ENCODE results near the gene SMOC2. TPM values are rescaled to one million over a fixed set of nuclear protein-coding genes. Genes with fewer than 3 reads are reported as not detected.

SMOC2 gene
- polyA plus RNA-seq, 2 of the 4 experiments (the other 2 are of a cell fraction): not detected

DNA sequence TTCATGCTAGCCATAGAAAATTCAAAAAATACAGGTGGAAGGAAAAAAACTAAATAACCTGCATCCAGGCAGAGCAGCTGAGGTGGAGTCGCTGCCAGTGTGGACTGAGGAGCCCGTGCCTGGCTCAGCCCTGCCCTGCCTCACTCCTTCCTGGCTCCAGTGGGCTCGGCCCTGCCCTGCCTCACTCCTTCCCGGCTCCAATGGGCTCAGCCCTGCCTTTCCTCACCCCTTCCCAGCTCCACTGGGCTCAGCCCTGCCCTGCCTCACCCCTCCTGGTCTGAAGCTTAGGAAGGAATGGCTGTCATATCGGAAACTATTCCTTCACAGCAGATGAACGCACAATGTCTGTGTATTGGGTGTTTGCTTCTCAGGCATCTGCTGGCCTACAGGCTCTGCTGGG, 142.1 kb downstream of the SMOC2 start:
- H3K27ac ChIP-seq: no peak overlapping the region
- ATAC-seq: no peak
- no peak overlapping the region for H3K4me3 ChIP-seq
- DNase-seq (ENCODE audit: low read depth in 1 of 2, low spot score in 1 of 2): no peak
- CTCF ChIA-PET: no interaction called here
- no peak for TF ChIP-seq GATA3 (IDR thresholded peaks at IDR 0.05; ENCODE audit: borderline replicate concordance)
- TF ChIP-seq TP53 (CRISPR knock-in tag; IDR thresholded peaks at IDR 0.05): no peak
- no peak for TF ChIP-seq RAD21 (conservative IDR thresholded peaks at IDR 0.05 in 1 of 2, IDR thresholded peaks at IDR 0.05 in 1 of 2)
- TF ChIP-seq CEBPB (IDR thresholded peaks at IDR 0.05): no peak
- TF ChIP-seq ZC3H11A (IDR thresholded peaks at IDR 0.05): no peak
- TF ChIP-seq FOXS1 (CRISPR knock-in tag; IDR thresholded peaks at IDR 0.05): no peak
- TF ChIP-seq FOSB (CRISPR knock-in tag; IDR thresholded peaks at IDR 0.05): no peak
- TF ChIP-seq, protein P1, sequence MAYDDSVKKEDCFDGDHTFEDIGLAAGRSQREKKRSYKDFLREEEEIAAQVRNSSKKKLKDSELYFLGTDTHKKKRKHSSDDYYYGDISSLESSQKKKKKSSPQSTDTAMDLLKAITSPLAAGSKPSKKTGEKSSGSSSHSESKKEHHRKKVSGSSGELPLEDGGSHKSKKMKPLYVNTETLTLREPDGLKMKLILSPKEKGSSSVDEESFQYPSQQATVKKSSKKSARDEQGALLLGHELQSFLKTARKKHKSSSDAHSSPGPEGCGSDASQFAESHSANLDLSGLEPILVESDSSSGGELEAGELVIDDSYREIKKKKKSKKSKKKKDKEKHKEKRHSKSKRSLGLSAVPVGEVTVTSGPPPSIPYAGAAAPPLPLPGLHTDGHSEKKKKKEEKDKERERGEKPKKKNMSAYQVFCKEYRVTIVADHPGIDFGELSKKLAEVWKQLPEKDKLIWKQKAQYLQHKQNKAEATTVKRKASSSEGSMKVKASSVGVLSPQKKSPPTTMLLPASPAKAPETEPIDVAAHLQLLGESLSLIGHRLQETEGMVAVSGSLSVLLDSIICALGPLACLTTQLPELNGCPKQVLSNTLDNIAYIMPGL (CRISPR knock-in tag; IDR thresholded peaks at IDR 0.05; ENCODE audit: borderline replicate concordance): no peak
- TF ChIP-seq CHD2 (IDR thresholded peaks at IDR 0.05; ENCODE audit: low read length, partially characterized antibody): no peak
- TF ChIP-seq RFX5 (IDR thresholded peaks at IDR 0.05): no peak
- no peak for TF ChIP-seq HOXA7 (CRISPR knock-in tag; IDR thresholded peaks at IDR 0.05)
- TF ChIP-seq MAFK (IDR thresholded peaks at IDR 0.05; ENCODE audit: partially characterized antibody): no peak
- TF ChIP-seq, protein P2, sequence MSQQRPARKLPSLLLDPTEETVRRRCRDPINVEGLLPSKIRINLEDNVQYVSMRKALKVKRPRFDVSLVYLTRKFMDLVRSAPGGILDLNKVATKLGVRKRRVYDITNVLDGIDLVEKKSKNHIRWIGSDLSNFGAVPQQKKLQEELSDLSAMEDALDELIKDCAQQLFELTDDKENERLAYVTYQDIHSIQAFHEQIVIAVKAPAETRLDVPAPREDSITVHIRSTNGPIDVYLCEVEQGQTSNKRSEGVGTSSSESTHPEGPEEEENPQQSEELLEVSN (IDR thresholded peaks at IDR 0.05; ENCODE audit: borderline replicate concordance, low read depth): no peak
- no peak for TF ChIP-seq HEYL (CRISPR knock-in tag; IDR thresholded peaks at IDR 0.05)
- no peak for TF ChIP-seq JUNB (IDR thresholded peaks at IDR 0.05)
- TF ChIP-seq HOXB13 (CRISPR knock-in tag; IDR thresholded peaks at IDR 0.05; ENCODE audit: low read depth): no peak
- TF ChIP-seq ZNF302 (CRISPR knock-in tag; IDR thresholded peaks at IDR 0.05): no peak
- no peak for TF ChIP-seq FOSL2 (IDR thresholded peaks at IDR 0.05)
- TF ChIP-seq FOSL2 (CRISPR knock-in tag; IDR thresholded peaks at IDR 0.05): no peak
- TF ChIP-seq, protein P3, sequence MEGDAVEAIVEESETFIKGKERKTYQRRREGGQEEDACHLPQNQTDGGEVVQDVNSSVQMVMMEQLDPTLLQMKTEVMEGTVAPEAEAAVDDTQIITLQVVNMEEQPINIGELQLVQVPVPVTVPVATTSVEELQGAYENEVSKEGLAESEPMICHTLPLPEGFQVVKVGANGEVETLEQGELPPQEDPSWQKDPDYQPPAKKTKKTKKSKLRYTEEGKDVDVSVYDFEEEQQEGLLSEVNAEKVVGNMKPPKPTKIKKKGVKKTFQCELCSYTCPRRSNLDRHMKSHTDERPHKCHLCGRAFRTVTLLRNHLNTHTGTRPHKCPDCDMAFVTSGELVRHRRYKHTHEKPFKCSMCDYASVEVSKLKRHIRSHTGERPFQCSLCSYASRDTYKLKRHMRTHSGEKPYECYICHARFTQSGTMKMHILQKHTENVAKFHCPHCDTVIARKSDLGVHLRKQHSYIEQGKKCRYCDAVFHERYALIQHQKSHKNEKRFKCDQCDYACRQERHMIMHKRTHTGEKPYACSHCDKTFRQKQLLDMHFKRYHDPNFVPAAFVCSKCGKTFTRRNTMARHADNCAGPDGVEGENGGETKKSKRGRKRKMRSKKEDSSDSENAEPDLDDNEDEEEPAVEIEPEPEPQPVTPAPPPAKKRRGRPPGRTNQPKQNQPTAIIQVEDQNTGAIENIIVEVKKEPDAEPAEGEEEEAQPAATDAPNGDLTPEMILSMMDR (IDR thresholded peaks at IDR 0.05): no peak
- TF ChIP-seq ESRRA (IDR thresholded peaks at IDR 0.05; ENCODE audit: borderline replicate concordance, low read length): no peak
- POLR2A ChIA-PET: no interaction called here
- H3K4me2 ChIP-seq: no peak overlapping the region
- 35% methylated on average over 6 of the region's 6 CpGs for WGBS (ENCODE audit: missing lambda C conversion rate)
- no peak for FAIRE-seq
- H3K4me1 ChIP-seq: no peaks in the 10 kb centered on the region
- H3K9me3 ChIP-seq: no peaks in the 10 kb centered on the region

DNA sequence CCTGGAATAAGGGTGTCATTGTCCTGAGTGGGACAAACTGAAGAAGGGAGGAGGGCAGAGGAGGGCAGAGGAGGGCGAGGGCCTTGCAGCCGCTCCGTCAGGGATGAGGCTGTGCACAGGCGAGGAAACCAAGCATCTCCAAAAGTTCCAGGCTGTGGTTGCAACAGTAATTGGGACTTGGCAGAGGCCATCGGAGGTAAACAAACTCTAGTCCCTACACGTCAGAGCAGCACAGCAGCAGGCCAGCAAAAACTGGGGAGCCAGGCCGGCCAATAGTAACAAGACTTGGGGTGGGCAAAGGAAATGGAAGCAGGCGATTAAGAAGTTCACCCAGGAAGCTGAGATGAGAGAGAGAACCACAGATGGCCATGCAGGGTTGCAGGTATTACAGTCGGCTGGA, 142.8 kb downstream of the SMOC2 start:
- DNase-seq (ENCODE audit: low read depth in 1 of 2, low spot score in 1 of 2) (no peak), FAIRE-seq (no peak), ATAC-seq (no peak)
- Histone ChIP-seq H3K4me1 (no peaks in the 10 kb centered on the region), H3K4me2 (no peak overlapping the region), H3K4me3 (no peak overlapping the region), H3K9me3 (no peaks in the 10 kb centered on the region), H3K27ac (no peak overlapping the region)
- no peak for TF ChIP-seq ZFP36 (IDR thresholded peaks at IDR 0.05; ENCODE audit: borderline replicate concordance, partially characterized antibody)
- no peak for TF ChIP-seq NFE2L2 (conservative IDR thresholded peaks at IDR 0.05; ENCODE audit: low read length)
- no peak for TF ChIP-seq GATA3 (IDR thresholded peaks at IDR 0.05; ENCODE audit: borderline replicate concordance)
- TF ChIP-seq, protein P2 (IDR thresholded peaks at IDR 0.05; ENCODE audit: borderline replicate concordance, low read depth): no peak
- TF ChIP-seq RAD21 (conservative IDR thresholded peaks at IDR 0.05 in 1 of 2, IDR thresholded peaks at IDR 0.05 in 1 of 2): no peak
- TF ChIP-seq, protein P4, sequence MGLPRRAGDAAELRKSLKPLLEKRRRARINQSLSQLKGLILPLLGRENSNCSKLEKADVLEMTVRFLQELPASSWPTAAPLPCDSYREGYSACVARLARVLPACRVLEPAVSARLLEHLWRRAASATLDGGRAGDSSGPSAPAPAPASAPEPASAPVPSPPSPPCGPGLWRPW (IDR thresholded peaks at IDR 0.05): no peak
- TF ChIP-seq, protein P5, sequence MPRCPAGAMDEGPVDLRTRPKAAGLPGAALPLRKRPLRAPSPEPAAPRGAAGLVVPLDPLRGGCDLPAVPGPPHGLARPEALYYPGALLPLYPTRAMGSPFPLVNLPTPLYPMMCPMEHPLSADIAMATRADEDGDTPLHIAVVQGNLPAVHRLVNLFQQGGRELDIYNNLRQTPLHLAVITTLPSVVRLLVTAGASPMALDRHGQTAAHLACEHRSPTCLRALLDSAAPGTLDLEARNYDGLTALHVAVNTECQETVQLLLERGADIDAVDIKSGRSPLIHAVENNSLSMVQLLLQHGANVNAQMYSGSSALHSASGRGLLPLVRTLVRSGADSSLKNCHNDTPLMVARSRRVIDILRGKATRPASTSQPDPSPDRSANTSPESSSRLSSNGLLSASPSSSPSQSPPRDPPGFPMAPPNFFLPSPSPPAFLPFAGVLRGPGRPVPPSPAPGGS (IDR thresholded peaks at IDR 0.05): no peak
- TF ChIP-seq TFCP2L1 (CRISPR knock-in tag; IDR thresholded peaks at IDR 0.05): no peak
- TF ChIP-seq, protein P6, sequence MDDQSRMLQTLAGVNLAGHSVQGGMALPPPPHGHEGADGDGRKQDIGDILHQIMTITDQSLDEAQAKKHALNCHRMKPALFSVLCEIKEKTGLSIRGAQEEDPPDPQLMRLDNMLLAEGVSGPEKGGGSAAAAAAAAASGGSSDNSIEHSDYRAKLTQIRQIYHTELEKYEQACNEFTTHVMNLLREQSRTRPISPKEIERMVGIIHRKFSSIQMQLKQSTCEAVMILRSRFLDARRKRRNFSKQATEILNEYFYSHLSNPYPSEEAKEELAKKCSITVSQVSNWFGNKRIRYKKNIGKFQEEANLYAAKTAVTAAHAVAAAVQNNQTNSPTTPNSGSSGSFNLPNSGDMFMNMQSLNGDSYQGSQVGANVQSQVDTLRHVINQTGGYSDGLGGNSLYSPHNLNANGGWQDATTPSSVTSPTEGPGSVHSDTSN (IDR thresholded peaks at IDR 0.05): no peak
- TF ChIP-seq POLR2AphosphoS2 (conservative IDR thresholded peaks at IDR 0.05; ENCODE audit: low read length): no peak
- TF ChIP-seq RNF2 (IDR thresholded peaks at IDR 0.05; ENCODE audit: borderline replicate concordance, low read depth): no peak
- no peak for TF ChIP-seq CHD2 (IDR thresholded peaks at IDR 0.05; ENCODE audit: low read length, partially characterized antibody)
- no peak for TF ChIP-seq CBX2 (IDR thresholded peaks at IDR 0.05; ENCODE audit: borderline replicate concordance, low read depth)
- ChIA-PET POLR2A (no interaction called here), CTCF (no interaction called here)
- 66% methylated on average over 7 of the region's 9 CpGs for WGBS (ENCODE audit: missing lambda C conversion rate)

Measured in A549 (cell line).